Measurements from ENCODE around the gene IL17C. TPM values are rescaled to one million over a fixed set of nuclear protein-coding genes. Genes with fewer than 3 reads are reported as not detected.

The IL17C gene
- polyA plus RNA-seq, 1 of the 3 experiments (the other 2 are of a cell fraction) = 0.07 TPM

GRCh38 chr16:88618956-88619667 is 19.3 kb upstream of the IL17C start:
- no peaks in the 10 kb centered on the region for H3K27me3 ChIP-seq (ENCODE audit: insufficient read depth)
- no peaks in the 10 kb centered on the region for H3F3A ChIP-seq (replicated peaks; ENCODE audit: insufficient read depth)
- H3K4me2 ChIP-seq = no peak overlapping the region
- H3K9me3 ChIP-seq = no peaks in the 10 kb centered on the region
- no peak for DNase-seq
- CTCF ChIA-PET = interaction anchor here (1.5 to 1.6 kb wide), 3 partner anchors 8 to 118 kb away, joined by 3 to 7 read pairs (median 4); no protein-coding TSS in a partner anchor
- no peak overlapping the region for H3K4me3 ChIP-seq (ENCODE audit: low read depth in 2 of 2, low read length in 1 of 2)
- H3K36me3 ChIP-seq (replicated peaks in 1 of 2; ENCODE audit: control insufficient read depth in 1 of 2, insufficient read depth in 2 of 2, low read length in 1 of 2) = peaks cover 0 to 32% of the 10 kb centered on the region in 2 experiments
- H4K20me1 ChIP-seq (ENCODE audit: insufficient read depth) = peaks cover 13% of the 10 kb centered on the region
- H3K9me2 ChIP-seq = no peaks in the 10 kb centered on the region
- H3K79me2 ChIP-seq (ENCODE audit: insufficient read depth) = peaks cover 20% of the 10 kb centered on the region; the same call in 1 of the 2 replicates
- no peak overlapping the region for H3K9ac ChIP-seq
- POLR2A ChIA-PET = interaction anchor here (0.6 kb wide), 1 partner anchor 634 kb away, joined by 3 read pairs; no protein-coding TSS in a partner anchor
- WGBS (ENCODE audit: low lambda C conversion rate) = 91% methylated on average over 19 of the region's 19 CpGs
- no peaks in the 10 kb centered on the region for H3K4me1 ChIP-seq (ENCODE audit: control insufficient read depth in 1 of 2, insufficient read depth in 2 of 2, low read depth in 1 of 2, low read length in 1 of 2)
- TF ChIP-seq POLR2AphosphoS5 (IDR thresholded peaks at IDR 0.05; ENCODE audit: low read depth, low read length) = no peak
- TF ChIP-seq CTCF (IDR thresholded peaks at IDR 0.05) = no peak
- no peak for TF ChIP-seq SIN3A (IDR thresholded peaks at IDR 0.05; ENCODE audit: borderline replicate concordance, low read depth, low read length)
- TF ChIP-seq EP300 (IDR thresholded peaks at IDR 0.05; ENCODE audit: borderline replicate concordance in 1 of 2, low read depth in 1 of 2, low read length in 1 of 2) = no peak
- no peak for TF ChIP-seq TEAD4 (IDR thresholded peaks at IDR 0.05; ENCODE audit: borderline replicate concordance, insufficient read depth)
- H2AFZ ChIP-seq (ENCODE audit: low read depth) = no peak overlapping the region
- H3K27ac ChIP-seq (ENCODE audit: low read depth in 2 of 2, low read length in 1 of 2) = no peak overlapping the region

- H3K79me2 ChIP-seq (ENCODE audit: insufficient read depth) = peaks cover 20% of the 10 kb centered on the region; the same call in 1 of the 2 replicates
- H3F3A ChIP-seq (replicated peaks; ENCODE audit: insufficient read depth) = no peaks in the 10 kb centered on the region
- no peaks in the 10 kb centered on the region for H3K27me3 ChIP-seq (ENCODE audit: insufficient read depth)
- H3K4me2 ChIP-seq = no peak overlapping the region
- H3K9me2 ChIP-seq = no peaks in the 10 kb centered on the region
- H3K9me3 ChIP-seq = no peaks in the 10 kb centered on the region
- ChIA-PET CTCF (interaction anchor here (1.5 to 1.6 kb wide), 3 partner anchors 9 to 117 kb away, joined by 3 to 7 read pairs (median 4); no protein-coding TSS in a partner anchor), POLR2A (no interaction called here)
- no peaks in the 10 kb centered on the region for H3K4me1 ChIP-seq (ENCODE audit: control insufficient read depth in 1 of 2, insufficient read depth in 2 of 2, low read depth in 1 of 2, low read length in 1 of 2)
- peaks cover 13% of the 10 kb centered on the region for H4K20me1 ChIP-seq (ENCODE audit: insufficient read depth)
- DNase-seq = no peak
- H3K36me3 ChIP-seq (replicated peaks in 1 of 2; ENCODE audit: control insufficient read depth in 1 of 2, insufficient read depth in 2 of 2, low read length in 1 of 2) = peaks cover 0 to 36% of the 10 kb centered on the region in 2 experiments
- 92% methylated on average over 10 of the region's 14 CpGs for WGBS (ENCODE audit: low lambda C conversion rate)
- no peak overlapping the region for H2AFZ ChIP-seq (ENCODE audit: low read depth)
- no peak overlapping the region for H3K9ac ChIP-seq
- H3K27ac ChIP-seq (ENCODE audit: low read depth in 2 of 2, low read length in 1 of 2) = no peak overlapping the region
- no peak overlapping the region for H3K4me3 ChIP-seq (ENCODE audit: low read depth in 2 of 2, low read length in 1 of 2)
- no peak for TF ChIP-seq MAX (IDR thresholded peaks at IDR 0.05; ENCODE audit: low read depth)
- TF ChIP-seq MEF2A (IDR thresholded peaks at IDR 0.05; ENCODE audit: borderline replicate concordance, low read depth) = no peak
- no peak for TF ChIP-seq EP300 (IDR thresholded peaks at IDR 0.05; ENCODE audit: borderline replicate concordance in 1 of 2, low read depth in 1 of 2, low read length in 1 of 2)
- no peak for TF ChIP-seq SIN3A (IDR thresholded peaks at IDR 0.05; ENCODE audit: borderline replicate concordance, low read depth, low read length)
- no peak for TF ChIP-seq YY1 (IDR thresholded peaks at IDR 0.05; ENCODE audit: low read depth)
- no peak for TF ChIP-seq EZH2phosphoT487 (IDR thresholded peaks at IDR 0.05; ENCODE audit: borderline replicate concordance, low read depth)
- no peak for TF ChIP-seq PBX3 (IDR thresholded peaks at IDR 0.05)
- no peak for TF ChIP-seq NRF1 (IDR thresholded peaks at IDR 0.05; ENCODE audit: low read depth, low read length)
- TF ChIP-seq CHD2 (IDR thresholded peaks at IDR 0.05; ENCODE audit: low read length, partially characterized antibody) = no peak
- no peak for TF ChIP-seq FOXM1 (IDR thresholded peaks at IDR 0.05; ENCODE audit: low read depth)
- no peak for TF ChIP-seq JUND (IDR thresholded peaks at IDR 0.05)
These were observed 18.2 kb upstream of the IL17C start for GRCh38 chr16:88619859-88620815.

Data from SK-N-SH (cell line).